Osteoblast (primary cell): ENCODE results near the gene PHAX. TPM values are rescaled to one million over a fixed set of nuclear protein-coding genes. Genes with fewer than 3 reads are reported as not detected.
"Not testable (repeated sequence)": the region's sequence is repeated elsewhere in the genome, so short reads cannot be mapped to it uniquely, and the experiment has no call there.

ENCODE experiments used
- DNase-seq: peaks from one replicate; pipeline ENCODE4 v3.0.0; 2011; ENCODE audit warnings: low spot score, mixed read lengths; ENCODE audit not compliant: insufficient read length; ENCODE audit errors: missing footprints
- H2AFZ ChIP-seq: 2 replicates; pipeline ENCODE4 v1.6.0; 2011; ENCODE audit warnings: mild to moderate bottlenecking, low read length
- H3K27ac ChIP-seq: 2 replicates; pipeline ENCODE4 v1.5.1; 2011; ENCODE audit warnings: mild to moderate bottlenecking, low read depth, low read length, moderate library complexity
- H3K27me3 ChIP-seq: 2 replicates; pipeline ENCODE4 v1.6.0; 2012; ENCODE audit warnings: mild to moderate bottlenecking, control low read depth, inconsistent platforms, low read length, moderate library complexity; ENCODE audit not compliant: insufficient read depth
- H3K36me3 ChIP-seq: 2 replicates; pipeline ENCODE4 v1.5.1; 2011; ENCODE audit warnings: mild to moderate bottlenecking, low read length, control low read depth, moderate library complexity; ENCODE audit not compliant: insufficient read depth
- H3K4me1 ChIP-seq: 2 replicates; pipeline ENCODE4 v1.5.1; 2011; ENCODE audit warnings: mild to moderate bottlenecking, low read length, control low read depth, moderate library complexity; ENCODE audit not compliant: insufficient read depth
- H3K4me2 ChIP-seq: 2 replicates; pipeline ENCODE4 v1.6.0; 2011; ENCODE audit warnings: mild to moderate bottlenecking, low read length; ENCODE audit not compliant: insufficient read depth
- H3K4me3 ChIP-seq: fragments of 200-600 bp; sonication (generic); 3 replicates; pipeline ENCODE4 v1.5.1; 2012; ENCODE audit warnings: mild to moderate bottlenecking, low read length, inconsistent platforms; ENCODE audit not compliant: insufficient read depth
- H3K79me2 ChIP-seq: 2 replicates; pipeline ENCODE4 v1.6.0; 2012; ENCODE audit warnings: mild to moderate bottlenecking, low read length, control low read depth, inconsistent platforms; ENCODE audit not compliant: insufficient read depth
- H3K9me3 ChIP-seq: 2 replicates; pipeline ENCODE4 v1.5.1; 2011; ENCODE audit warnings: low read depth, low read length, control low read depth
- H4K20me1 ChIP-seq: 2 replicates; pipeline ENCODE4 v1.6.0; 2012; ENCODE audit warnings: mild to moderate bottlenecking, low read length, control low read depth; ENCODE audit not compliant: insufficient read depth
- CTCF ChIP-seq: IDR thresholded peaks from 2 replicates; pipeline ENCODE4 v1.5.1; 2011; ENCODE audit warnings: mild to moderate bottlenecking, low read depth, low read length, moderate library complexity; ENCODE audit errors: extremely low read depth
- total RNA-seq: library from RNA; depleted of rRNA; stranded (reverse); fragments of >200 nt; gene quantifications from 2 replicates; pipeline ENCODE4 v1.2.3, GENCODE V29; 2012

Gene PHAX
- total RNA-seq, 1 donor = 55.4 TPM

GRCh38 chr5:126659805-126660482, 59.2 kb downstream of the PHAX start:
- H3K36me3 ChIP-seq = no peaks in the 10 kb centered on the region
- no peak overlapping the region for H3K4me3 ChIP-seq
- H3K4me1 ChIP-seq = no peaks in the 10 kb centered on the region
- H4K20me1 ChIP-seq = no peaks in the 10 kb centered on the region
- H3K4me2 ChIP-seq = no peak overlapping the region
- no peaks in the 10 kb centered on the region for H3K79me2 ChIP-seq
- H3K9me3 ChIP-seq = no peaks in the 10 kb centered on the region
- no peak for TF ChIP-seq CTCF
- peak overlapping the region; percentile 29 for H2AFZ ChIP-seq
- no peak overlapping the region for H3K27ac ChIP-seq
- no peak for DNase-seq
- no peaks in the 10 kb centered on the region for H3K27me3 ChIP-seq

DNA sequence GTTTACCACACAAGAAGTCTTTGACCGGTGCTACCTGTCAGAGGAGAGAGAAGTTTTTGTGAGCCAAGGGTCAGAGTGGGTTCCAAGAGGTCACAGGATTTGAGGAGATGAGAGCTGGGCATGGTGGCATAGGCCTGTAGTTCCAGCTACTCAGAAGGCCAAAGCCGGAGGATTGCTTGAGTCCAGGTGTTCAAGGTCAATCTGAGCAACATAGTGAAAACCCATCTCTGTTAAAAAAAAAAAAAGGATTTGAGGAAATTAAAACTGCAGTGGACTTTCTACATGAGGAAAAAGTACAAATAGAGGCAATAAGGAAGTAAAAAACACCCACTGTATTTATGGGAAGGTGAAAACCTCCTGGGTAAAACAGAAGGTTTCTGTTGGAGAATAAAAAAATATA, 63.8 kb downstream of the PHAX start:
- Histone ChIP-seq H3K9me3 (no peaks in the 10 kb centered on the region), H3K27ac (no peak overlapping the region), H3K4me3 (no peak overlapping the region), H3K4me2 (no peak overlapping the region), H3K36me3 (no peaks in the 10 kb centered on the region), H2AFZ (no peak overlapping the region), H3K27me3 (no peaks in the 10 kb centered on the region), H3K4me1 (no peaks in the 10 kb centered on the region), H3K79me2 (no peaks in the 10 kb centered on the region), H4K20me1 (no peaks in the 10 kb centered on the region)
- TF ChIP-seq CTCF = no peak
- no peak for DNase-seq

DNA sequence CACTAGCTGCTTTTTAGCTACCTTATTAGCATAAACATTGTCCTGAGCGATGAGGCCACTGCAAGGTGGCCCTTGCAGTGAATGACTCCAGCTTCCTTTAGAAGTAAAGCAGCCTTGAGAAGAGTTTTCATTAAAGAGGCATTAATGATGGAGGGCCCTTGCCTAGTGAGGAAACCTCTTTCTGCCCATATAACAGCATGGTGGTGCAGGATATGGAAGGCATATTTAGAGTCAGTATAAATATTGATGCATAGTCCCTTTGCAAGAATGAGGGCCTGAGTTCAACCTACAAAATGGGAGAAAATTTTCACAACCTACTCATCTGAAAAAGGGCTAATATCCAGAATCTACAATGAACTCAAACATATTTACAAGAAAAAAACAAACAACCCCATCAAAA, 69.4 kb downstream of the PHAX start:
- not testable (repeated sequence) for H3K27ac ChIP-seq, H3K36me3 ChIP-seq, DNase-seq

DNA sequence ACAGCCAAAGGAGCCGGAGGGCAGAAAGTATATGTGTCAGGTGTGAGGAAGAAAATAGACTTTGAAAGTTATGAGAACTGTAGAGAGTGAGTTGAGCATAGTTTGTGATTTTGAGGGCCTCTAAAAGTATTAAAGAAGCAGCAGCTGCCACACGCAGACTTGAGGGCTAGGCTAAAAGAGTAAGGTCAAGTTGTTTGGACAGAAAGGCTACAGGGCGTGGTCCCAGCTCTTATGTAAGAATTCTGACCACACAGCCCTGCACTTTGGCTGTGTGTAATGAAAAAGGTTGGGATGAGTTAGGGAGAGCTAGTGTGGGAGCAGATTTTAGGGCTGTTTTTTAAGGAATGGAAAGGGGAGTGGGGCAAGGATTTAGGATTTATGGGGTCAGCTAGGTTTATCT, 70.9 kb downstream of the PHAX start:
- not testable (repeated sequence) for DNase-seq, H3K27ac ChIP-seq, H3K79me2 ChIP-seq, H3K9me3 ChIP-seq, H2AFZ ChIP-seq, H3K4me3 ChIP-seq, H3K4me2 ChIP-seq, H3K27me3 ChIP-seq, H4K20me1 ChIP-seq, H3K4me1 ChIP-seq, H3K36me3 ChIP-seq

More for the DNA sequence above, 69.4 kb downstream of the PHAX start:
- not testable (repeated sequence) for H3K4me1 ChIP-seq, H3K4me3 ChIP-seq, H3K9me3 ChIP-seq, H2AFZ ChIP-seq, H3K79me2 ChIP-seq, H3K4me2 ChIP-seq, H3K27me3 ChIP-seq, H4K20me1 ChIP-seq

DNA sequence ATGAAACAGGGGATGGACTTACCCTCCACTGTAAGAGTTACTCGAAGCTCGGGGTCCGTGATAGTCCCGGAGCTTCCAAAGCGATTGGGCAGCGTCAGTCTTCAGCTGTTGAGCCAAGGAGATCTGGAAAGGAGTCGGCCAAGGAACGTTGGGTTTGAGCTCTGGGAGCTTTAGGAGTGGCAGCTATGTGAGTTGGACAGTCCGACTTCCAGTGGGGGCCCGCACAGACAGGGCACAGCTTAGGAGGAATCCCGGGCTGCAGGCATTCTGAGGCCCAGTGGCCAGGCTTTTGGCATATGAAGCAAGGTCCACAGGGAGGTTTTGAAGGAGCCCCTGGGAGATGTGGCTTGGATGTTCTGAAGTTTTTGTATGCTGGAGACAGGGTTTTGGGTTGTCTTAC, 72.7 kb downstream of the PHAX start:
- DNase-seq = no peak
- no peaks in the 10 kb centered on the region for H3K4me1 ChIP-seq
- H3K27ac ChIP-seq = no peak overlapping the region
- no peaks in the 10 kb centered on the region for H4K20me1 ChIP-seq
- H2AFZ ChIP-seq = no peak overlapping the region
- TF ChIP-seq CTCF = no peak
- H3K36me3 ChIP-seq = no peaks in the 10 kb centered on the region
- H3K79me2 ChIP-seq = no peaks in the 10 kb centered on the region
- H3K4me2 ChIP-seq = no peak overlapping the region
- no peaks in the 10 kb centered on the region for H3K27me3 ChIP-seq
- no peaks in the 10 kb centered on the region for H3K9me3 ChIP-seq
- no peak overlapping the region for H3K4me3 ChIP-seq
